PFSK-1 (cell line): ENCODE data around the gene CTNNA3.

ENCODE experiments used
- FOXP2 ChIP-seq: optimal IDR thresholded peaks from 2 replicates; pipeline ENCODE3; 2011; ENCODE audit warnings: borderline replicate concordance, control low read depth, inconsistent platforms; ENCODE audit not compliant: insufficient read depth; ENCODE audit errors: extremely low read length, extremely low read depth
- POLR2AphosphoS5 ChIP-seq: IDR thresholded peaks from 2 replicates; pipeline ENCODE4 v1.6.1; 2012; ENCODE audit warnings: low read depth, mild to moderate bottlenecking, control low read depth, low read length, moderate library complexity
- REST ChIP-seq, 2 experiments: IDR thresholded peaks; 2 replicates each; pipeline versions ENCODE4 v1.6.1 to v1.8.0; 2011 to 2012; ENCODE audit warnings: low read depth in 2 of 2, low read length in 2 of 2, control low read depth in 1 of 2, inconsistent platforms in 1 of 2, mild to moderate bottlenecking in 1 of 2, moderate library complexity in 1 of 2; ENCODE audit not compliant: insufficient read depth in 1 of 2
- SIN3A ChIP-seq: IDR thresholded peaks from 2 replicates; pipeline ENCODE4 v1.6.1; 2012; ENCODE audit warnings: mild to moderate bottlenecking, low read length, moderate library complexity, borderline replicate concordance; ENCODE audit not compliant: insufficient read depth
- TAF1 ChIP-seq: IDR thresholded peaks from 2 replicates; pipeline ENCODE4 v1.6.1; 2012; ENCODE audit warnings: low read length, control low read depth, borderline replicate concordance; ENCODE audit not compliant: insufficient read depth

The CTNNA3 gene

GRCh38 chr10:66925373-66925772 lies 770.6 kb downstream of the CTNNA3 start:
- no peak for TF ChIP-seq REST (IDR thresholded peaks at IDR 0.05; ENCODE audit: insufficient read depth in 1 of 2, low read depth in 2 of 2, low read length in 2 of 2)
- TF ChIP-seq SIN3A, result no peak
- no peak for TF ChIP-seq TAF1
- no peak for TF ChIP-seq POLR2AphosphoS5
- TF ChIP-seq FOXP2, result no peak

- TF ChIP-seq TAF1 (no peak), REST (IDR thresholded peaks at IDR 0.05; ENCODE audit: insufficient read depth in 1 of 2, low read depth in 2 of 2, low read length in 2 of 2) (no peak), POLR2AphosphoS5 (no peak), FOXP2 (no peak), SIN3A (no peak)
These were observed 771.2 kb downstream of the CTNNA3 start for GRCh38 chr10:66924674-66925345.

- no peak for TF ChIP-seq REST (IDR thresholded peaks at IDR 0.05; ENCODE audit: insufficient read depth in 1 of 2, low read depth in 2 of 2, low read length in 2 of 2)
- TF ChIP-seq FOXP2, result no peak
- TF ChIP-seq POLR2AphosphoS5, result no peak
- no peak for TF ChIP-seq SIN3A
- TF ChIP-seq TAF1, result no peak
These were observed 776.7 kb downstream of the CTNNA3 start for GRCh38 chr10:66919248-66919647.

GRCh38 chr10:66917104-66917503 lies 778.9 kb downstream of the CTNNA3 start:
- TF ChIP-seq REST (IDR thresholded peaks at IDR 0.05; ENCODE audit: insufficient read depth in 1 of 2, low read depth in 2 of 2, low read length in 2 of 2) (no peak), TAF1 (no peak), FOXP2 (no peak), SIN3A (no peak), POLR2AphosphoS5 (no peak)

- no peak for TF ChIP-seq REST (IDR thresholded peaks at IDR 0.05; ENCODE audit: insufficient read depth in 1 of 2, low read depth in 2 of 2, low read length in 2 of 2)
- TF ChIP-seq SIN3A, result no peak
These were observed 780.0 kb downstream of the CTNNA3 start for GRCh38 chr10:66916030-66916429.
